ENCODE data around the gene CTCFL.

DNA sequence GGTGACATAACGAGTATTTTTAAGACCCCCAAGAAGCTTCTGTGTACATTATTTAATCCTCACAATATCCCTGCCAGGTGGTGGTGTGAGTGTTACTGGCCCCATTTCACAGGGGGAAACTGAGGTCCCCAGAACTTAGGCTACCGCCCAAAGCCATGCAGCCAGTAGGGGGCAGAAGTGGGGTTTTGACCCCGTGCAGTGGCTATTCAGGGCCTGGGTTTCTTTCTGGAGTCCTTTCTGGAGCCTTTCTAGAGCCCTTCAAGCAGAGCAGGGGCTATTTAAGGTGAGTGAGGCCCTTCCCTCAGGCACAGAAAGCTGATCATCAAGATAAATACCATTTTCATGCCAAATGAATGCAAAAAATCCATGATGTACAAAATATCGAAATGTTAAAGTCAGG, 59.0 kb downstream of the CTCFL start:
- TF ChIP-seq NR2F2 (IDR thresholded peaks at IDR 0.05; ENCODE audit: borderline replicate concordance, low read depth), result no peak
- TF ChIP-seq, protein P1, sequence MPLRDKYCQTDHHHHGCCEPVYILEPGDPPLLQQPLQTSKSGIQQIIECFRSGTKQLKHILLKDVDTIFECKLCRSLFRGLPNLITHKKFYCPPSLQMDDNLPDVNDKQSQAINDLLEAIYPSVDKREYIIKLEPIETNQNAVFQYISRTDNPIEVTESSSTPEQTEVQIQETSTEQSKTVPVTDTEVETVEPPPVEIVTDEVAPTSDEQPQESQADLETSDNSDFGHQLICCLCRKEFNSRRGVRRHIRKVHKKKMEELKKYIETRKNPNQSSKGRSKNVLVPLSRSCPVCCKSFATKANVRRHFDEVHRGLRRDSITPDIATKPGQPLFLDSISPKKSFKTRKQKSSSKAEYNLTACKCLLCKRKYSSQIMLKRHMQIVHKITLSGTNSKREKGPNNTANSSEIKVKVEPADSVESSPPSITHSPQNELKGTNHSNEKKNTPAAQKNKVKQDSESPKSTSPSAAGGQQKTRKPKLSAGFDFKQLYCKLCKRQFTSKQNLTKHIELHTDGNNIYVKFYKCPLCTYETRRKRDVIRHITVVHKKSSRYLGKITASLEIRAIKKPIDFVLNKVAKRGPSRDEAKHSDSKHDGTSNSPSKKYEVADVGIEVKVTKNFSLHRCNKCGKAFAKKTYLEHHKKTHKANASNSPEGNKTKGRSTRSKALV (CRISPR knock-in tag; IDR thresholded peaks at IDR 0.05), result no peak
- TF ChIP-seq, protein P2, sequence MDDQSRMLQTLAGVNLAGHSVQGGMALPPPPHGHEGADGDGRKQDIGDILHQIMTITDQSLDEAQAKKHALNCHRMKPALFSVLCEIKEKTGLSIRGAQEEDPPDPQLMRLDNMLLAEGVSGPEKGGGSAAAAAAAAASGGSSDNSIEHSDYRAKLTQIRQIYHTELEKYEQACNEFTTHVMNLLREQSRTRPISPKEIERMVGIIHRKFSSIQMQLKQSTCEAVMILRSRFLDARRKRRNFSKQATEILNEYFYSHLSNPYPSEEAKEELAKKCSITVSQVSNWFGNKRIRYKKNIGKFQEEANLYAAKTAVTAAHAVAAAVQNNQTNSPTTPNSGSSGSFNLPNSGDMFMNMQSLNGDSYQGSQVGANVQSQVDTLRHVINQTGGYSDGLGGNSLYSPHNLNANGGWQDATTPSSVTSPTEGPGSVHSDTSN (CRISPR knock-in tag; IDR thresholded peaks at IDR 0.05; ENCODE audit: borderline replicate concordance), result no peak
